ENCODE data around the gene CRIP3.
A peak's percentile ranks its signal among the peaks of the same experiment; 100 is the strongest.
"Not testable (repeated sequence)": the region's sequence is repeated elsewhere in the genome, so short reads cannot be mapped to it uniquely, and the experiment has no call there.

Gene CRIP3

GRCh38 chr6:43308101-43308989 lies at the start of gene CRIP3:
TSS of gene CRIP3 (minus strand) at chr6:43308826. CDS start at chr6:43308792, 34 bp downstream.
- peak; percentile 38 for DNase-seq (ENCODE audit: low read depth)

GRCh38 chr6:43355862-43356590 lies 47.4 kb upstream of the CRIP3 start:
- no peak for DNase-seq (ENCODE audit: low read depth)

- not testable (repeated sequence) for DNase-seq (ENCODE audit: low read depth)
These were observed 43.3 kb upstream of the CRIP3 start for GRCh38 chr6:43351951-43352350.

GRCh38 chr6:43347444-43347843 lies 38.8 kb upstream of the CRIP3 start:
- DNase-seq (ENCODE audit: low read depth), result no peak

GRCh38 chr6:43347021-43347420 lies 38.4 kb upstream of the CRIP3 start:
- DNase-seq (ENCODE audit: low read depth), result no peak

GRCh38 chr6:43346243-43346642 lies 37.6 kb upstream of the CRIP3 start:
- not testable (repeated sequence) for DNase-seq (ENCODE audit: low read depth)

- DNase-seq (ENCODE audit: low read depth), result no peak
These were observed 30.5 kb upstream of the CRIP3 start for GRCh38 chr6:43339168-43339567.

GRCh38 chr6:43338243-43338642 lies 29.6 kb upstream of the CRIP3 start:
- no peak for DNase-seq (ENCODE audit: low read depth)

GRCh38 chr6:43336382-43336781 lies 27.8 kb upstream of the CRIP3 start:
- DNase-seq (ENCODE audit: low read depth), result no peak

- DNase-seq (ENCODE audit: low read depth), result no peak
These were observed 26.8 kb upstream of the CRIP3 start for GRCh38 chr6:43335469-43335868.

- DNase-seq (ENCODE audit: low read depth), result no peak
These were observed 26.0 kb upstream of the CRIP3 start for GRCh38 chr6:43334466-43335095.

- no peak for DNase-seq (ENCODE audit: low read depth)
These were observed 23.3 kb upstream of the CRIP3 start for GRCh38 chr6:43331891-43332290.

- DNase-seq (ENCODE audit: low read depth), result no peak
These were observed 22.8 kb upstream of the CRIP3 start for GRCh38 chr6:43331470-43331869.

GRCh38 chr6:43328528-43328927 lies 19.9 kb upstream of the CRIP3 start:
- DNase-seq (ENCODE audit: low read depth), result no peak

GRCh38 chr6:43325876-43326275 lies 17.2 kb upstream of the CRIP3 start:
- DNase-seq (ENCODE audit: low read depth), result no peak

- no peak for DNase-seq (ENCODE audit: low read depth)
These were observed 9.4 kb upstream of the CRIP3 start for GRCh38 chr6:43318011-43318410.

- no peak for DNase-seq (ENCODE audit: low read depth)
These were observed 5.2 kb upstream of the CRIP3 start for GRCh38 chr6:43313813-43314212.

- no peak for DNase-seq (ENCODE audit: low read depth)
These were observed 3.0 kb upstream of the CRIP3 start for GRCh38 chr6:43311666-43312065.

GRCh38 chr6:43310624-43311023 lies 2.0 kb upstream of the CRIP3 start:
- no peak for DNase-seq (ENCODE audit: low read depth)

- no peak for DNase-seq (ENCODE audit: low read depth)
These were observed 1.5 kb upstream of the CRIP3 start for GRCh38 chr6:43310134-43310533.

GRCh38 chr6:43308990-43309477 lies 408 bp upstream of the CRIP3 start:
- no peak for DNase-seq (ENCODE audit: low read depth)

- DNase-seq (ENCODE audit: low read depth), result no peak
These were observed 1.1 kb downstream of the CRIP3 start for GRCh38 chr6:43307451-43308100.
